22Rv1 (cell line): ENCODE measurements around the gene PRCC.

Experiments
- H3K27ac ChIP-seq: fragments of 450-650 bp; 2 replicates; pipeline ENCODE4 v1.5.1; 2017
- ZFX ChIP-seq: fragments of 450-650 bp; IDR thresholded peaks from 2 replicates; pipeline ENCODE4 v1.6.1; 2017; ENCODE audit warnings: antibody characterized with exemption, borderline replicate concordance
- TF ChIP-seq, protein P1 (sequence below): fragments of 450-650 bp; IDR thresholded peaks from 2 replicates; pipeline ENCODE4 v1.5.1; 2017; ENCODE audit warnings: mild to moderate bottlenecking

PRCC gene

DNA sequence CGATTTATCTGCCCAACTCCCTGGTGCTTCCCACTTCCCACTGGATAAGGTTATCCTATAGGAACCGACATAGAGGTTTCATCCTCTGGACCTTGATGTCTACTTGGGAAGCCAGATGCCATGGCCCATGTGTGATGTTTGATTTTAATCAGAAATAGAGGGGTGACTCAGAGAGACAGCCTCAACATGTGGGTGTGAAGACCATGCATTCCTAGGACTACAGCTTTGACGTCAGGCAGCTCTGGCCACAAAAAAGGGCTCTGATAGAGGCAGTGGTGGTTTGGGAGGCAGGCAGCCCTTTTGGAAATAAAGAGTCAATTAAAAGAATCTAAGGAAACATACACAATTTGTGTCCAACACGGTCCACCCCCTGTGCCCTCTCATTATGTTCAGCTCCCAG lies 54.5 kb downstream of the PRCC start:
- H3K27ac ChIP-seq, result no peak overlapping the region
- TF ChIP-seq ZFX, result no peak
- TF ChIP-seq, protein P1, sequence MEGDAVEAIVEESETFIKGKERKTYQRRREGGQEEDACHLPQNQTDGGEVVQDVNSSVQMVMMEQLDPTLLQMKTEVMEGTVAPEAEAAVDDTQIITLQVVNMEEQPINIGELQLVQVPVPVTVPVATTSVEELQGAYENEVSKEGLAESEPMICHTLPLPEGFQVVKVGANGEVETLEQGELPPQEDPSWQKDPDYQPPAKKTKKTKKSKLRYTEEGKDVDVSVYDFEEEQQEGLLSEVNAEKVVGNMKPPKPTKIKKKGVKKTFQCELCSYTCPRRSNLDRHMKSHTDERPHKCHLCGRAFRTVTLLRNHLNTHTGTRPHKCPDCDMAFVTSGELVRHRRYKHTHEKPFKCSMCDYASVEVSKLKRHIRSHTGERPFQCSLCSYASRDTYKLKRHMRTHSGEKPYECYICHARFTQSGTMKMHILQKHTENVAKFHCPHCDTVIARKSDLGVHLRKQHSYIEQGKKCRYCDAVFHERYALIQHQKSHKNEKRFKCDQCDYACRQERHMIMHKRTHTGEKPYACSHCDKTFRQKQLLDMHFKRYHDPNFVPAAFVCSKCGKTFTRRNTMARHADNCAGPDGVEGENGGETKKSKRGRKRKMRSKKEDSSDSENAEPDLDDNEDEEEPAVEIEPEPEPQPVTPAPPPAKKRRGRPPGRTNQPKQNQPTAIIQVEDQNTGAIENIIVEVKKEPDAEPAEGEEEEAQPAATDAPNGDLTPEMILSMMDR, result no peak

DNA sequence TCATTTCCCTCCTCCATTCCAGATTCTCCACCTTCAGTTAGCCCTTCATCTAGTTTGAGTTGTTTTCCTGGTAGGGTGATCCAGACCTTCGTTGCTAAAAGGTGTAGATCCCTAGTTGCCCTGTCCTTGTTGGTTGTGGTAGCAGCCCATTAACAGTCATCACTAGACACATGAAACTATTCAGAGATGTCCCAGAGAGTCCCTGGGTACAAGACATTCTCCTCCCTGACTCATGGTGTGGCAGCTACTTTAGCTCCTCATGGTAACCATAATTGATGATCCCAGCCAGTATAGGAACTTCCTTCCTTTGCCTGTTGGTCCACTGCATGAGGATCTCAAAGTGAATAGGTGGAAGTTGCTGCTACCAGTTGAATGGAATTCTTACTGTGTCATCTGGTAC lies 55.3 kb downstream of the PRCC start:
- H3K27ac ChIP-seq, result no peak overlapping the region
- TF ChIP-seq, protein P1, result no peak
- no peak for TF ChIP-seq ZFX

- TF ChIP-seq, protein P1, result no peak
- no peak for TF ChIP-seq ZFX
- no peak overlapping the region for H3K27ac ChIP-seq
Measured at GRCh38 chr1:156823210-156823790, 56.0 kb downstream of the PRCC start.

GRCh38 chr1:156826630-156827029 lies 59.3 kb downstream of the PRCC start:
- no peak overlapping the region for H3K27ac ChIP-seq
- TF ChIP-seq ZFX, result no peak
- TF ChIP-seq, protein P1, result no peak

GRCh38 chr1:156828400-156829124 lies 61.2 kb downstream of the PRCC start:
- TF ChIP-seq ZFX, result no peak
- no peak overlapping the region for H3K27ac ChIP-seq

DNA sequence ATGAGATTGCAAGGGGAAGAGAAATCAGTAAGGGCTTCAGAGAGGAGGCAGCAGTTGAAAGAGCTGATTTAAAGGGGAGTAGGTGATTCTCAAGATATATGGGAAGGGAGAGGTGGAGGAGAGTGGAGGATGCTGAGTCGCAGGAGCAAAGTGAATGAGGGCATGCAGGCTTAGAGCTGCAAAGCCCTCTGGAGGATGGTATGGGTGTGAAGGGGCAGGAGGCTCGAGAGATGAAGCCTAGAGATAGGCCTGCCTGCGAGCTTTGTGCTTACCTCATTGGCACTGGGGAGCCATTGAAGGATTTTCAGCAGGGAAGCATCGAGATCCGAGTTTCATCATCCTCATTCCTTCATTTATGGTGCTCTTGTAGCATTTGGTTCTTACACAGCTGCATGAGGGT lies 65.1 kb downstream of the PRCC start:
- TF ChIP-seq ZFX, result no peak
- TF ChIP-seq, protein P1, result no peak
- no peak overlapping the region for H3K27ac ChIP-seq

GRCh38 chr1:156833603-156834002 lies 66.3 kb downstream of the PRCC start:
- H3K27ac ChIP-seq, result no peak overlapping the region
- TF ChIP-seq, protein P1, result 0 out of 2 replicates have a peak, but pooled peaks have one; percentile 20
- no peak for TF ChIP-seq ZFX
